HepG2 (cell line): ENCODE results near the gene SETD7. TPM values are rescaled to one million over a fixed set of nuclear protein-coding genes. Genes with fewer than 3 reads are reported as not detected.

Source experiments
- ATAC-seq: fragments of 200-7000 bp; cut with Tn5 transposase; 3 replicates; pipeline ENCODE4 v1.9.1; 2020; ENCODE audit warnings: mild to moderate bottlenecking, moderate library complexity
- BruUV-seq: library from RNA; stranded (reverse); fragments of 400-500 nt; replicated peaks from 2 replicates; lab custom pipeline; 2021; lab: Mats Ljungman, UMichigan
- CTCF ChIA-PET: fragments of 300-600 bp; formaldehyde crosslinking; extraction: SDS; loops from one replicate; lab custom pipeline; 2021; ENCODE audit warnings: low total read pairs, inconsistent platforms, low intra/inter-chr PET ratio; lab: Yijun Ruan, JAX
- POLR2A ChIA-PET: fragments of 350-600 bp; sonication (Branson Sonifier 250); formaldehyde crosslinking; loops from one replicate; lab custom pipeline; 2020; ENCODE audit warnings: antibody characterized with exemption, inconsistent platforms; lab: Yijun Ruan, JAX
- DNase-seq: peaks from one replicate; pipeline ENCODE4 v3.0.0-alpha.2; 2015; ENCODE audit warnings: low spot score
- FAIRE-seq: peaks from 3 replicates; lab custom pipeline; 2011; peaks lifted over from hg19 to GRCh38; lab: Jason Lieb, UNC
- H2AFZ ChIP-seq: one replicate; pipeline ENCODE4 v1.6.1; 2011; ENCODE audit warnings: low read length, inconsistent platforms
- H3K27ac ChIP-seq: fragments of 300-600 bp; 3 replicates; pipeline ENCODE4 v1.8.0; 2011; ENCODE audit warnings: mixed run types, mild to moderate bottlenecking, mixed read lengths, low read length, inconsistent platforms; ENCODE audit not compliant: insufficient read depth; ENCODE audit errors: extremely low read length
- H3K27me3 ChIP-seq, 2 experiments: fragments of 200-600 bp in 1 of 2; 2 replicates in 1 of 2; 3 replicates in 1 of 2; pipeline versions ENCODE4 v1.6.0 to v1.8.0; 2011; ENCODE audit warnings: low read length in 2 of 2, mild to moderate bottlenecking in 2 of 2, moderate library complexity in 2 of 2, inconsistent platforms in 1 of 2; ENCODE audit not compliant: insufficient read depth in 2 of 2, control insufficient read depth in 1 of 2
- H3K36me3 ChIP-seq, 2 experiments: fragments of 200-600 bp in 1 of 2; replicated peaks in 1 of 2; 2 replicates in 1 of 2; 3 replicates in 1 of 2; pipeline versions ENCODE4 v1.5.1 to v1.8.0; 2011; ENCODE audit warnings: low read length in 2 of 2, inconsistent platforms in 1 of 2; ENCODE audit not compliant: insufficient read depth in 2 of 2, control insufficient read depth in 1 of 2
- H3K4me1 ChIP-seq: 2 replicates; pipeline ENCODE4 v1.5.1; 2012; ENCODE audit warnings: low read length, inconsistent platforms; ENCODE audit not compliant: insufficient read depth
- H3K4me2 ChIP-seq: 2 replicates; pipeline ENCODE4 v1.6.0; 2011; ENCODE audit warnings: low read depth, low read length, inconsistent platforms
- H3K4me3 ChIP-seq, 3 experiments: fragments of 200-600 bp in 1 of 3; sonication (generic), shearing (Covaris generic) in 1 of 3; replicated peaks in 1 of 3; 2 replicates each; pipeline ENCODE4 v1.5.1; 2011 to 2016; ENCODE audit warnings: low read length in 3 of 3, inconsistent platforms in 2 of 3, low read depth in 2 of 3, mild to moderate bottlenecking in 2 of 3, control low read depth in 1 of 3, mixed read lengths in 1 of 3; ENCODE audit not compliant: insufficient read depth in 1 of 3
- H3K79me2 ChIP-seq: one replicate; pipeline ENCODE4 v1.6.1; 2011; ENCODE audit warnings: low read length, inconsistent platforms; ENCODE audit not compliant: insufficient read depth
- H3K9ac ChIP-seq: 2 replicates; pipeline ENCODE4 v1.6.0; 2011; ENCODE audit warnings: mild to moderate bottlenecking, low read depth, low read length, inconsistent platforms; ENCODE audit not compliant: insufficient read depth
- H3K9me3 ChIP-seq: 2 replicates; pipeline ENCODE4 v1.5.1; 2012; ENCODE audit warnings: mild to moderate bottlenecking, low read length
- H4K20me1 ChIP-seq: 2 replicates; pipeline ENCODE4 v1.6.0; 2011; ENCODE audit warnings: inconsistent platforms, mild to moderate bottlenecking, low read length, moderate library complexity; ENCODE audit not compliant: insufficient read depth
- RARA ChIP-seq: IDR thresholded peaks from 2 replicates; pipeline ENCODE4 v1.6.1; 2016; ENCODE audit warnings: missing genetic modification reagents, missing compliant biosample characterization
- ZBTB38 ChIP-seq: sonication (generic); formaldehyde crosslinking; IDR thresholded peaks from 2 replicates; pipeline ENCODE4 v1.5.1; 2020; ENCODE audit warnings: mild to moderate bottlenecking, missing genetic modification reagents
- WGBS: methylation state at CpG from one replicate; pipeline ENCODE4 v1.1.6; 2017; ENCODE audit warnings: low lambda C conversion rate; 5-methylcytosine and 5-hydroxymethylcytosine counted together
- in situ Hi-C: cut with HindIII; loops from 2 replicates; pipeline ENCODE4 v1.10.0; 2017; ENCODE audit warnings: low pct_unique_long_range_greater_than_20kb; ENCODE audit not compliant: extremely low pct_ligation_motif_present
- intact Hi-C: fragments of 100-400 bp; cut with micrococcal nuclease; formaldehyde crosslinking; loops from one replicate; pipeline ENCODE4 v1.10.0; 2022; ENCODE audit not compliant: unreplicated experiment
- polyA plus RNA-seq, 8 experiments: library from polyadenylated mRNA; depleted of rRNA in 3 of 8; stranded (reverse) in 7 of 8; unstranded in 1 of 8; fragments of >200 nt; fragmentation: Illumina TruSeq in 4 of 8; extraction: Trizol in 4 of 8; gene quantifications; 2 replicates each; pipeline versions ENCODE4 v1.2.1 to v1.2.3, GENCODE V29; 2011 to 2016; ENCODE audit warnings: low read depth in 4 of 8, missing spikeins in 1 of 8, mixed read lengths in 1 of 8; ENCODE audit not compliant: insufficient read depth in 1 of 8
- total RNA-seq, 5 experiments: library from RNA; depleted of rRNA; stranded (reverse); fragments of >200 nt; fragmentation: Illumina TruSeq; extraction: Trizol; gene quantifications; 2 replicates each; pipeline ENCODE4 v1.2.3, GENCODE V29; 2016; ENCODE audit warnings: low read depth in 1 of 5
- TF ChIP-seq, protein P1 (sequence below), 2 experiments: sonication (generic) in 1 of 2; formaldehyde crosslinking in 1 of 2; IDR thresholded peaks; 2 replicates each; pipeline versions ENCODE4 v1.5.1 to v1.6.1; 2011 to 2020; ENCODE audit warnings: borderline replicate concordance in 1 of 2, low read depth in 1 of 2, low read length in 1 of 2, mild to moderate bottlenecking in 1 of 2, missing genetic modification reagents in 1 of 2, moderate library complexity in 1 of 2

Gene SETD7
- total and polyA plus RNA-seq, 2 of the 13 experiments (the other 11 are each of a cell fraction or from before 2014, with no cell fraction given), result 0.08 to 0.22 TPM

DNA sequence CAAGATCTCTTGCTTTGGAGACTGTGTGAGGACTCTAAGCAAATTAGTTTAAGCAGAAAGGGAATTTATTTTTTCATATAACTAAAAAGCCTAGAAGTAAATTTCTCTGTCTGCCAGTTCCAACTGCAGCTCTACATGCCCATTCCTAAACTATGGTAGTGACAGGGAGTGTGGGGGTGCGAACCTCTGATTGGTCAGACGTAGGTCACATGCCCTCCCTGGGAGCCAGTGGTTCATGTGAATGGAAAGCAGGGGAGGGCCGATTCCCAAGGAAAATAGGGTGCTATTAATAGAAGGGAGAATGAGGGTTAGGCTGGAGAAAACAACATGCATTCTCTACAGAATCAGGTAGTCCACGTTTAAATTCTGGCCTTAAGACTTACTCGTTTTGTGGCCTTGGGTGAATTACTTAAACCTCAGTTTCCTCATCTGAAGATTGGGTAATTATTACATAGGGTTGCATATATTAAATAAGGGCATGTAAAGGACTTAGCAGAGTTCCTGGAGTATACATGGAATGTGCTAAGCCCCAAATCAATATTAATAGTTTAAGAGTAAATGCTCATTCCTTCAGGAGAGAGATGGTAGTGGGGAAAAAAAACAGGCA is 94.9 kb downstream of the SETD7 start:
- Histone ChIP-seq H2AFZ (no peak overlapping the region), H4K20me1 (peaks cover 11% of the 10 kb centered on the region; the same call in 1 of the 2 replicates), H3K36me3 (no peaks in the 10 kb centered on the region), H3K27me3 (no peaks in the 10 kb centered on the region), H3K27ac (no peak overlapping the region), H3K9me3 (no peaks in the 10 kb centered on the region), H3K4me1 (peaks cover 35% of the 10 kb centered on the region), H3K4me3 (no peak overlapping the region), H3K9ac (no peak overlapping the region), H3K79me2 (peaks cover 69% of the 10 kb centered on the region), H3K4me2 (no peak overlapping the region)
- in situ Hi-C loops, result no loop called here
- ChIA-PET POLR2A (no interaction called here), CTCF (no interaction called here)
- no peak for TF ChIP-seq ZBTB38
- TF ChIP-seq, protein P1, sequence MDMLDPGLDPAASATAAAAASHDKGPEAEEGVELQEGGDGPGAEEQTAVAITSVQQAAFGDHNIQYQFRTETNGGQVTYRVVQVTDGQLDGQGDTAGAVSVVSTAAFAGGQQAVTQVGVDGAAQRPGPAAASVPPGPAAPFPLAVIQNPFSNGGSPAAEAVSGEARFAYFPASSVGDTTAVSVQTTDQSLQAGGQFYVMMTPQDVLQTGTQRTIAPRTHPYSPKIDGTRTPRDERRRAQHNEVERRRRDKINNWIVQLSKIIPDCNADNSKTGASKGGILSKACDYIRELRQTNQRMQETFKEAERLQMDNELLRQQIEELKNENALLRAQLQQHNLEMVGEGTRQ (IDR thresholded peaks at IDR 0.05; ENCODE audit: low read depth, low read length), result no peak
- TF ChIP-seq, protein P1 (CRISPR knock-in tag; IDR thresholded peaks at IDR 0.05; ENCODE audit: borderline replicate concordance), result peak; percentile 43; the same call in 1 of the 2 replicates
- 98% methylated on average over 5 of the region's 5 CpGs for WGBS
- no TSS peak for BruUV-seq
- FAIRE-seq (no peak), ATAC-seq (no peak), DNase-seq (no peak)
- intact Hi-C loops, result no loop called here

GRCh38 chr4:139460565-139460964 is 95.5 kb downstream of the SETD7 start:
- no peaks in the 10 kb centered on the region for H3K27me3 ChIP-seq
- 97% methylated on average over 3 of the region's 3 CpGs for WGBS
- BruUV-seq, result no TSS peak
- no peak overlapping the region for H3K27ac ChIP-seq
- H3K4me1 ChIP-seq, result peaks cover 40% of the 10 kb centered on the region
- H3K9me3 ChIP-seq, result no peaks in the 10 kb centered on the region
- ChIA-PET POLR2A (no interaction called here), CTCF (no interaction called here)
- no peaks in the 10 kb centered on the region for H3K36me3 ChIP-seq
- in situ Hi-C loops, result no loop called here
- intact Hi-C loops, result no loop called here
- DNase-seq (no peak), FAIRE-seq (no peak), ATAC-seq (no peak)
- no peak overlapping the region for H3K4me2 ChIP-seq
- H4K20me1 ChIP-seq, result peaks cover 10% of the 10 kb centered on the region
- TF ChIP-seq RARA (CRISPR knock-in tag), result no peak
- H3K79me2 ChIP-seq, result peaks cover 70% of the 10 kb centered on the region
- H2AFZ ChIP-seq, result no peak overlapping the region
- H3K4me3 ChIP-seq, result no peak overlapping the region
- H3K9ac ChIP-seq, result no peak overlapping the region
